ENCODE measurements around the gene SP6.

Gene SP6

DNA sequence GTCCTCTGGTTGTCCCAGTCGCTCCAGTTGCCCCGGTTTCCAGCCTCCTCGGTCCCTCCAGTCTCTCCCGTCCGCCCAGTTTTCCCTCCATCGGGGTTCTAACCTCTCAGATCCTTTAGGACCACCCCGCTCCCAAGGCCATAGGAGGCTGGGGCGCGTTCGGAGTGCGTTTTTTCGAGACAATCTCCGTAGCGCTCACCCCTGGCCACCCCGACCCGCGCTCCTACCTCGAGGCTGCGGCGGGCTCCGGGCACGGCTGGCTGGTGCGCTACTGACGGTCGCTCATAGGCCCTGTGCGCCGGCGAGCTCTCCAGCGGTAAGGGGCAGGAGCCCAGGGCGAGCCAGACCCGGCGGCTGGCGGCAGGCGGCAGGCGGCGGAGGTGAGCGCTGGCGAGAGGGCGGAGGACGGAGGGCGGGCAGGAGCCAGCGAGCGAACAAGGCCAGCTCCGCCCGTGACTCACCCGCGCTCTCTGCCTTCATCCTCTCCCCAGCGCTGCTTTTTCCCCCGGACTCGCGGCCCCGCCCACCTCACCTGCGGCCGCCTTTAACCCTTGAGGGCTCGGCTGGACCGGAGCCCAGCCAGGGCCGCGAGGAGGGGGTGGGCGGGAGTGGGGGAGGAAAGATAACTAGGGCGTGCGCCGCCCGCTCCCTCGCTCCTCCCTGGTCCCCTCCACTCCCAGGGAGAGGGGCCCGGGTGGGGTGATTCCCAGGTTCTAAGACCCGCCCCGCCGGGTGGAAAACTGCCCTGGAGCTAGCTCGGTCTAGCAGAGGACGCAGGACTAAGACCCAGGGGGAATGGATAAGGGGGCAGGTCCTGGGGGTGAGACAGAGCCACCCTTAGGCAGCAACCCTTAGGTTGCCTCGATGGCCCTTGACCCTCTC, at the start of gene SP6:
Gene SP6, minus strand, starts transcription at position 472 of the 882 bp plus-strand sequence. CDS start 2,734 bp downstream, outside the sequence.
- TF ChIP-seq, protein P1, sequence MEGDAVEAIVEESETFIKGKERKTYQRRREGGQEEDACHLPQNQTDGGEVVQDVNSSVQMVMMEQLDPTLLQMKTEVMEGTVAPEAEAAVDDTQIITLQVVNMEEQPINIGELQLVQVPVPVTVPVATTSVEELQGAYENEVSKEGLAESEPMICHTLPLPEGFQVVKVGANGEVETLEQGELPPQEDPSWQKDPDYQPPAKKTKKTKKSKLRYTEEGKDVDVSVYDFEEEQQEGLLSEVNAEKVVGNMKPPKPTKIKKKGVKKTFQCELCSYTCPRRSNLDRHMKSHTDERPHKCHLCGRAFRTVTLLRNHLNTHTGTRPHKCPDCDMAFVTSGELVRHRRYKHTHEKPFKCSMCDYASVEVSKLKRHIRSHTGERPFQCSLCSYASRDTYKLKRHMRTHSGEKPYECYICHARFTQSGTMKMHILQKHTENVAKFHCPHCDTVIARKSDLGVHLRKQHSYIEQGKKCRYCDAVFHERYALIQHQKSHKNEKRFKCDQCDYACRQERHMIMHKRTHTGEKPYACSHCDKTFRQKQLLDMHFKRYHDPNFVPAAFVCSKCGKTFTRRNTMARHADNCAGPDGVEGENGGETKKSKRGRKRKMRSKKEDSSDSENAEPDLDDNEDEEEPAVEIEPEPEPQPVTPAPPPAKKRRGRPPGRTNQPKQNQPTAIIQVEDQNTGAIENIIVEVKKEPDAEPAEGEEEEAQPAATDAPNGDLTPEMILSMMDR (IDR thresholded peaks at IDR 0.05; ENCODE audit: low read depth, low read length, missing control alignments) = no peak
- no peak within 1 kb of the TSS for H3K4me3 ChIP-seq (ENCODE audit: low read depth, low read length)
- DNase-seq (ENCODE audit: low read depth) = no peak

DNA sequence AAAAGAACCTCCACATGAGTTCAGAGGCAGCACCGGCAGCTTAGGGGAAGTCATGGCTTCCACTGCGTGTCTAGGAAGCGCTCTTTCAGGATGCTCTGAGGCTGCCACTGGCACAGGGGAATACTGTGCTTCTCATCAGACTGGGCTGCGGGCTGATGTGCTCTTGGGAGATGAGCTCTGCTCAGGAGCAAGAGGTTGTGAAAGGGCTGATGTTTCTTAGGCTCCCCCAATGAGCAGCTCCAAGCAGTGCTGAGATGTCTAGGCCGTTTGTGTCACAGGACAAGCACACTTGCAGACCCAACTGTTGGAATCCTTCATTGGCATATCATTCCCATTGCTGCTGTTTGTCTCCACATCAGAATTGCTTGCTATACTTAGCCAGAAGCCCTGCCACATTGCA, 48.7 kb upstream of the SP6 start:
- TF ChIP-seq, protein P1 (IDR thresholded peaks at IDR 0.05; ENCODE audit: low read depth, low read length, missing control alignments) = no peak
- DNase-seq (ENCODE audit: low read depth) = no peak
- no peak overlapping the region for H3K4me3 ChIP-seq (ENCODE audit: low read depth, low read length)

DNA sequence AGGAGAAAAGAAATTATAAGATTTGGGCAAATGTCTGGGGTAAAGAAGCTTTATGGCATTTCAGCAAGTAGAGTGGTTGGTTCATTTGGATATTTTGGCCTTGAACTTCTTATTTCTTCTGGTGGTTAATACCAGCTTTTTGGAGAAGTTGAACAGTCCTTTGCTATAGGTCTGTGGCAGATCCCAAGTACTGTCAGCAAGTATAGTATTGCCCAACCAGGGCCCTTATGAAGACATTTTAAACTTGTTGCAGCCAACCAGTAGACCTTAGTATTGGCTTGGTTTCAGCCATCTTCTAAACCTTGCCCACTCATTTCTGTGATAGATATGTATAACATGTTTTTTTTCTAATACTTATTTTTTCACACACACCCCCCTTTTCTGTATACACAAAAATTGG, 47.3 kb upstream of the SP6 start:
- TF ChIP-seq, protein P1 (IDR thresholded peaks at IDR 0.05; ENCODE audit: low read depth, low read length, missing control alignments) = no peak
- no peak for DNase-seq (ENCODE audit: low read depth)
- no peak overlapping the region for H3K4me3 ChIP-seq (ENCODE audit: low read depth, low read length)

DNA sequence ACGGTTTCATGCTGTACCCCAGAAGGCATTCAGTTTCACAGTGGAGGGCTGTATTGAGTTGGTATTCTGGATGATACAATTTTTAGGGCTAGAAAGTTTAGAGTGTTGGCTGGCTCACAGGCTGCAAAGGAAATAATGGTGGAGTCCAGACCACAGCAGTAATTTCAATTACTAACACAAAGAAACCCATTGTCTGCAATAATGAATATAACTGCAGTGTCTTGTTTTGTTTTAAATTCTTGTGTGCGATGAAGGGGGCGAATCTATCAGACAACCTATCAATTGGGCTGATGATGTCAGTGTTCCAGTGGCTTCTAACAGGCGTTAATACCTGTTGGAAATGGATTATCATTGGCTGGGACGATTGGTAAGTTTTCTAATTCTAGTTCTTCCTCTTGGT, 46.6 kb upstream of the SP6 start:
- H3K4me3 ChIP-seq (ENCODE audit: low read depth, low read length) = peak overlapping the region; percentile 100
- TF ChIP-seq, protein P1 (IDR thresholded peaks at IDR 0.05; ENCODE audit: low read depth, low read length, missing control alignments) = no peak
- DNase-seq (ENCODE audit: low read depth) = no peak

DNA sequence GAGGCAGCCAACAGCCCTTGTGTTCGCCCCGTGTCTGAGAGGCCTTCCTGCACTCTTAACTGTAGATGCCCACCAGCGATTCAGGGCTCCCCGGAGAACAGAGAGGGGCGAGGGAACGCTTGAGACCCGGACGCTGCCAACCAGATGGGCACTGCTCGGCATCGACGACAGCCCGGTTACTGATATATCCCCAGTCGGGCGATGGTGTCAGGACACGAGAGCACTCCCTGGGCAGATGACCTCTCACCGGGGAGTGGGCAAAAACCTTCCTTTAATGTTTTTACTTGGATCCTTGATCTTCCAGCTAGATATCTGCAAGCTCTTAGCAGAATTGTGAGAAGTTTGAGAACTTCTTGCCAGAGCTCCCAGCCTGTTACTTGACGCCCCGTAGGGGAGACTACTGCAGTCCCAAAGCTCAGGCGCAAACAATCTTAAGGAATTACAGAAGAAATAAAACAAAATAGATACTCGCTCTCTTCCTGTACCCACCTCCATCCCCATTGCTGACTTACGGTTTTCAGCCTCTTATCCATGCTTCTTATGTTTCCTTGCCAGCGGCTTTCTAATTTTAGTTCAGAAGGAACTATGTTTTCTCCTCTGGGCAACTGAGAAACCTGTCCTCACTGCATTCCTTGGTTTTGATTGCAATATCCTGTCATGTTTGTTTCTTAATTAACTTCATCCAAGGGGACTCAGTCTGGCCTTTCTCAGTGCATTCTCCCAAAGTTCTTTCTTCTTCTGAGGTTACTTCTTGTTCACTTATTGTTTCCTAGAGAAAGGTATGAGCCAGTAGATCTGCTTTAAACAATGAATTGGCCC, 45.9 kb upstream of the SP6 start:
- no peak for DNase-seq (ENCODE audit: low read depth)
- peak overlapping the region; percentile 100 for H3K4me3 ChIP-seq (ENCODE audit: low read depth, low read length)
- TF ChIP-seq, protein P1 (IDR thresholded peaks at IDR 0.05; ENCODE audit: low read depth, low read length, missing control alignments) = no peak

DNA sequence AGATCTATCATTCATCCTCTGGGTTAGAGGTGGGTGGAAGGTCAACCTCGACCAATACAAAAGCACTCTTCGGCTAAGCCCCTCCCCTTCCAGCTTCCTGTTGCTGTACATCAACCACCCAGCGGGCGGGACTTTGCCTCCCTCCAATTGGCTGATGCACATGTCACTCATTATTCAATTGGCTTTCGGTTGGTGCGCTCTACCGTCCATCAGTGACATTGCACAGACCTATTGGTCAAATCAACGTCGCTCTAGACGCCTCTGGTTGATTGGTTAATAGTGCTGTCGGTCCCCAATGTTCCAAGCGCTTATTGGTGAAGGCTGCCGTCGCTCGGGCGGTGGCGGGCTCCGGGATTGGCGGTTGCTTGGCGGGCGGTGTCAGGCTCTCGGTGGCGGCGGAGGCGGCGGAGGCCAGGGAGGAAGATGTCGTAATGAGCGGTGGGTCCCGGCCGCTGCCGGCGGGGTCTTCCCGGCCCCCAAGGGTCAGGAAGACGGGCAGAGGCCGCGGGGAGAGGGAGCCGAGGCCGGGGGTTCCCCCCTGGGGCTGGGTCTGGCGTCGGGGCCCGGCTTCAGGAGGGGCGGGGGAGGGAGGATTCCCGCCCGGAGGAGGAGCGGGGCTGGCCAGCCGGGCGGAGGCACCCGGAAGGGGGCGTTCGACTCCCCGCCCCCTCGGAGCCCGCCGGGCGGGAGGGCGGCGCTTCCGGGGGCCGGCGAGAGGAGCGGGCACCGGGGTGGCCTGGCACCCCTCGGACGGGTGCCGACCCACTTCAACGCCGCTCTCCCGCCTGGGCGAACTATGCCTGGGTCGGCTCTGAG, 45.1 kb upstream of the SP6 start, which contains the start of gene SP2:
Gene SP2, plus strand, starts transcription at position 381 of the 816 bp plus-strand sequence. Its CDS starts 51 bp downstream, at position 432.
- TF ChIP-seq, protein P1 (IDR thresholded peaks at IDR 0.05; ENCODE audit: low read depth, low read length, missing control alignments) = no peak
- DNase-seq (ENCODE audit: low read depth) = peak; percentile 100
- H3K4me3 ChIP-seq (ENCODE audit: low read depth, low read length) = peak within 1 kb of the TSS; percentile 100
